GM23338 (cell line): Measurements from ENCODE around the gene GRM8.
"Not testable (repeated sequence)": the region's sequence is repeated elsewhere in the genome, so short reads cannot be mapped to it uniquely, and the experiment has no call there.

Experiments
- EZH2 ChIP-seq: fragments of 200-600 bp; sonication (generic); IDR thresholded peaks from one replicate; pipeline ENCODE4 v1.8.0; 2017; ENCODE audit warnings: antibody characterized with exemption, mild to moderate bottlenecking, low read depth; ENCODE audit not compliant: unreplicated experiment
- TF ChIP-seq, protein P1 (sequence below), 2 experiments: fragments of 200-600 bp in 1 of 2; sonication (generic) in 1 of 2; conservative IDR thresholded peaks; 2 replicates each; pipeline versions ENCODE4 v1.5.1 to v1.6.1; 2016 to 2017; ENCODE audit warnings: antibody characterized with exemption in 2 of 2, low read depth in 2 of 2, mild to moderate bottlenecking in 2 of 2, moderate library complexity in 1 of 2

DNA sequence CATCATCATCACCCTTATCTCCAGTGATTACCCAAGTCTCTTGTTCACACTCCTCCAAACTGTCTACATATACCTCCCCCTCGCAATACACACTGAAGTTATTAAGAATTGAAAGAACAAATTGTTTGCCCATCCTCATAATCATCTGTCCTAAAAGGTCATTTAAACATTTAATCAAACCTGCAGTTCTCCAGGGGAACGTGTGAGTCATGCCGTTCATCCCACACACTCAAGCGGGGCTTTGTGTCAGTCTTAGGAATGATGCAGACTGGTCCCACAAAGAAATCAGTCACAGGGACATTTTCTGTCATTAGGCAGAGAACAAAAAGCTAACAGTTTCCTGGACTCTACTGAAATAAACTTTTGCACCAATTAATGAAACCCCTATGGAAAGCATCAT is 365.2 kb downstream of the GRM8 start:
- TF ChIP-seq, protein P1, sequence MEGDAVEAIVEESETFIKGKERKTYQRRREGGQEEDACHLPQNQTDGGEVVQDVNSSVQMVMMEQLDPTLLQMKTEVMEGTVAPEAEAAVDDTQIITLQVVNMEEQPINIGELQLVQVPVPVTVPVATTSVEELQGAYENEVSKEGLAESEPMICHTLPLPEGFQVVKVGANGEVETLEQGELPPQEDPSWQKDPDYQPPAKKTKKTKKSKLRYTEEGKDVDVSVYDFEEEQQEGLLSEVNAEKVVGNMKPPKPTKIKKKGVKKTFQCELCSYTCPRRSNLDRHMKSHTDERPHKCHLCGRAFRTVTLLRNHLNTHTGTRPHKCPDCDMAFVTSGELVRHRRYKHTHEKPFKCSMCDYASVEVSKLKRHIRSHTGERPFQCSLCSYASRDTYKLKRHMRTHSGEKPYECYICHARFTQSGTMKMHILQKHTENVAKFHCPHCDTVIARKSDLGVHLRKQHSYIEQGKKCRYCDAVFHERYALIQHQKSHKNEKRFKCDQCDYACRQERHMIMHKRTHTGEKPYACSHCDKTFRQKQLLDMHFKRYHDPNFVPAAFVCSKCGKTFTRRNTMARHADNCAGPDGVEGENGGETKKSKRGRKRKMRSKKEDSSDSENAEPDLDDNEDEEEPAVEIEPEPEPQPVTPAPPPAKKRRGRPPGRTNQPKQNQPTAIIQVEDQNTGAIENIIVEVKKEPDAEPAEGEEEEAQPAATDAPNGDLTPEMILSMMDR (conservative IDR thresholded peaks at IDR 0.05; ENCODE audit: low read depth in 2 of 2), result not testable (repeated sequence)
- not testable (repeated sequence) for TF ChIP-seq EZH2
